Osteoblast (primary cell): ENCODE measurements around the gene OR52B6. TPM values are rescaled to one million over a fixed set of nuclear protein-coding genes. Genes with fewer than 3 reads are reported as not detected.

Experiments
- DNase-seq: peaks from one replicate; pipeline ENCODE4 v3.0.0; 2011; ENCODE audit warnings: low spot score, mixed read lengths; ENCODE audit not compliant: insufficient read length; ENCODE audit errors: missing footprints
- H2AFZ ChIP-seq: 2 replicates; pipeline ENCODE4 v1.6.0; 2011; ENCODE audit warnings: mild to moderate bottlenecking, low read length
- H3K27ac ChIP-seq: 2 replicates; pipeline ENCODE4 v1.5.1; 2011; ENCODE audit warnings: mild to moderate bottlenecking, low read depth, low read length, moderate library complexity
- H3K27me3 ChIP-seq: 2 replicates; pipeline ENCODE4 v1.6.0; 2012; ENCODE audit warnings: mild to moderate bottlenecking, control low read depth, inconsistent platforms, low read length, moderate library complexity; ENCODE audit not compliant: insufficient read depth
- H3K36me3 ChIP-seq: 2 replicates; pipeline ENCODE4 v1.5.1; 2011; ENCODE audit warnings: mild to moderate bottlenecking, low read length, control low read depth, moderate library complexity; ENCODE audit not compliant: insufficient read depth
- H3K4me1 ChIP-seq: 2 replicates; pipeline ENCODE4 v1.5.1; 2011; ENCODE audit warnings: mild to moderate bottlenecking, low read length, control low read depth, moderate library complexity; ENCODE audit not compliant: insufficient read depth
- H3K4me2 ChIP-seq: 2 replicates; pipeline ENCODE4 v1.6.0; 2011; ENCODE audit warnings: mild to moderate bottlenecking, low read length; ENCODE audit not compliant: insufficient read depth
- H3K4me3 ChIP-seq: fragments of 200-600 bp; sonication (generic); 3 replicates; pipeline ENCODE4 v1.5.1; 2012; ENCODE audit warnings: mild to moderate bottlenecking, low read length, inconsistent platforms; ENCODE audit not compliant: insufficient read depth
- H3K79me2 ChIP-seq: 2 replicates; pipeline ENCODE4 v1.6.0; 2012; ENCODE audit warnings: mild to moderate bottlenecking, low read length, control low read depth, inconsistent platforms; ENCODE audit not compliant: insufficient read depth
- H3K9me3 ChIP-seq: 2 replicates; pipeline ENCODE4 v1.5.1; 2011; ENCODE audit warnings: low read depth, low read length, control low read depth
- H4K20me1 ChIP-seq: 2 replicates; pipeline ENCODE4 v1.6.0; 2012; ENCODE audit warnings: mild to moderate bottlenecking, low read length, control low read depth; ENCODE audit not compliant: insufficient read depth
- CTCF ChIP-seq: IDR thresholded peaks from 2 replicates; pipeline ENCODE4 v1.5.1; 2011; ENCODE audit warnings: mild to moderate bottlenecking, low read depth, low read length, moderate library complexity; ENCODE audit errors: extremely low read depth
- total RNA-seq: library from RNA; depleted of rRNA; stranded (reverse); fragments of >200 nt; gene quantifications from 2 replicates; pipeline ENCODE4 v1.2.3, GENCODE V29; 2012

The OR52B6 gene
- total RNA-seq, 1 donor = not detected

DNA sequence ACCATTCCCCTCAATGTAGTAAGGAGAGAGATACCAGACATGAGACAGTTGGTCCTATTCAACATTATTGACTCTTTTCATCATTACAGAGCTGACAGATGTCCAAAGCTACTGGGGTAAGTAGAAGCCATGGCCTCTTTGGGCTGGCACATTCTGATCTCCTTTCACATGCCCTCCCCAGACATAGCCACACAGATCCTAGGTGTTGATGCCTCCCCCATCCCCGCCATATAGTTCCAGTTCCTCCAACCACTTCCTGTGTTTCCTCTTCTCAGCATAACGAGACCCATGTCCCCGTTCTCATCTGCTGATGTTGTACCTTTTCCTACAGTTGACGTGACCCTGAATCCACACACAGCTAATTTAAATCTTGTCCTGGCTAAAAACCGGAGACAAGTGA lies 29.8 kb downstream of the OR52B6 start:
- Histone ChIP-seq H3K27ac (no peak overlapping the region), H3K4me3 (no peak overlapping the region), H2AFZ (no peak overlapping the region), H4K20me1 (no peaks in the 10 kb centered on the region), H3K36me3 (peaks cover under 1% of the 10 kb centered on the region), H3K4me2 (no peak overlapping the region), H3K9me3 (no peaks in the 10 kb centered on the region), H3K4me1 (peaks cover 23% of the 10 kb centered on the region), H3K27me3 (no peaks in the 10 kb centered on the region), H3K79me2 (no peaks in the 10 kb centered on the region)
- no peak for DNase-seq
- TF ChIP-seq CTCF = no peak

- peaks cover 12% of the 10 kb centered on the region for H3K4me1 ChIP-seq
- no peak overlapping the region for H3K4me3 ChIP-seq
- no peaks in the 10 kb centered on the region for H3K9me3 ChIP-seq
- TF ChIP-seq CTCF = no peak
- DNase-seq = no peak
- no peak overlapping the region for H3K27ac ChIP-seq
- no peaks in the 10 kb centered on the region for H4K20me1 ChIP-seq
- H3K79me2 ChIP-seq = no peaks in the 10 kb centered on the region
- H3K27me3 ChIP-seq = no peaks in the 10 kb centered on the region
- H3K36me3 ChIP-seq = no peaks in the 10 kb centered on the region
- H3K4me2 ChIP-seq = no peak overlapping the region
- H2AFZ ChIP-seq = no peak overlapping the region
Observed at GRCh38 chr11:5611627-5612026, 30.9 kb downstream of the OR52B6 start.

GRCh38 chr11:5618807-5619206 lies 38.1 kb downstream of the OR52B6 start:
- H3K4me2 ChIP-seq = peak overlapping the region; percentile 55
- peak overlapping the region; percentile 97 for H3K27ac ChIP-seq
- H3K9me3 ChIP-seq = no peaks in the 10 kb centered on the region
- no peaks in the 10 kb centered on the region for H3K79me2 ChIP-seq
- TF ChIP-seq CTCF = no peak
- H3K27me3 ChIP-seq = no peaks in the 10 kb centered on the region
- H2AFZ ChIP-seq = no peak overlapping the region
- H4K20me1 ChIP-seq = no peaks in the 10 kb centered on the region
- H3K36me3 ChIP-seq = no peaks in the 10 kb centered on the region
- no peak overlapping the region for H3K4me3 ChIP-seq
- H3K4me1 ChIP-seq = peaks cover 37% of the 10 kb centered on the region
- DNase-seq = peak; percentile 86

DNA sequence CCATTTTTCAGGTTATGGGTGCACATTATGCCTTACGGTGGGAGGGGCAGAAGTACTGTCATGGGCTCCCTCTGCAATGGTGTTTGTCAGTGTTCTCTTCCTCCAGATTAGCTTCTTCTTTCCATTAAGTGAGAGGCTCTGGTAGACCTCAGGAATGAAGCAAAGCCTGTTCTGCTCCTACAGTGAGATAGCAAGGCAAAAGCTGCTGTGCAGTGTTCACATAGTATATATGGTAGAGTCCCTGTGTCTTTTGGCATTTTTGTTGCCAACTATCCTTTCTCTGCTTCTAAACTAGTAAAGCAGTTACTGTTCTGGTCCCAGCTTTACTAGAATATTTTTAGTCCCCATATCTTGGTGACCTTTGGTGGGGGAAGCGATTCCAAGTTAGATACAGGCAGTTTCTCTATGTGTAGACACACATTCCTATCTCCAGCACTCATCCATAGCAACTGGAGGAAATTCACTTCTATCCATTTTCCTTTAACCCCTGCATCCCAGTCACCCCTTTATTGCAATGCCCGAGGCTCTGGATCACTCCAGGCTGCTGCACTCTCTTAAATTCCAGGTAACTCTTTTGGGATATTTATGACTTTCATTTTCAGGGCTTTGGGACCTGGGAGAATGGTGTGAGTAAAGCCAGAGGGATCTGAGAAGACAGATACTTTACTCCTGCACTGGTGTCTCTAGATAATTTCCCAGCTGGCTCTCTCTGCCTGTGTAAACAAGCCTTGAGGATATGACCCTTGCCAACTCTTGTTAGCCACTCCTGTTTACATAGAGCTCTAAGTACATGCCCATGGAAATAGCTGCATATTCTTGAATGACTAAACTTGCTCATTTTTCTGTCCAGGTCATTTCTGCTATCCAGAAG lies 40.2 kb downstream of the OR52B6 start:
- Histone ChIP-seq H3K4me2 (peak overlapping the region; percentile 80), H4K20me1 (no peaks in the 10 kb centered on the region), H2AFZ (peak overlapping the region; percentile 8), H3K79me2 (no peaks in the 10 kb centered on the region), H3K36me3 (no peaks in the 10 kb centered on the region), H3K9me3 (no peaks in the 10 kb centered on the region), H3K27me3 (no peaks in the 10 kb centered on the region), H3K4me3 (peak overlapping the region; percentile 32), H3K4me1 (peaks cover 48% of the 10 kb centered on the region), H3K27ac (peak overlapping the region; percentile 97)
- no peak for TF ChIP-seq CTCF
- DNase-seq = peak; percentile 91
